ENCODE measurements around the gene JPT1. TPM values are rescaled to one million over a fixed set of nuclear protein-coding genes. Genes with fewer than 3 reads are reported as not detected.

Gene JPT1
- total RNA-seq, 1 experiment from 2014 or later: 265 TPM

DNA sequence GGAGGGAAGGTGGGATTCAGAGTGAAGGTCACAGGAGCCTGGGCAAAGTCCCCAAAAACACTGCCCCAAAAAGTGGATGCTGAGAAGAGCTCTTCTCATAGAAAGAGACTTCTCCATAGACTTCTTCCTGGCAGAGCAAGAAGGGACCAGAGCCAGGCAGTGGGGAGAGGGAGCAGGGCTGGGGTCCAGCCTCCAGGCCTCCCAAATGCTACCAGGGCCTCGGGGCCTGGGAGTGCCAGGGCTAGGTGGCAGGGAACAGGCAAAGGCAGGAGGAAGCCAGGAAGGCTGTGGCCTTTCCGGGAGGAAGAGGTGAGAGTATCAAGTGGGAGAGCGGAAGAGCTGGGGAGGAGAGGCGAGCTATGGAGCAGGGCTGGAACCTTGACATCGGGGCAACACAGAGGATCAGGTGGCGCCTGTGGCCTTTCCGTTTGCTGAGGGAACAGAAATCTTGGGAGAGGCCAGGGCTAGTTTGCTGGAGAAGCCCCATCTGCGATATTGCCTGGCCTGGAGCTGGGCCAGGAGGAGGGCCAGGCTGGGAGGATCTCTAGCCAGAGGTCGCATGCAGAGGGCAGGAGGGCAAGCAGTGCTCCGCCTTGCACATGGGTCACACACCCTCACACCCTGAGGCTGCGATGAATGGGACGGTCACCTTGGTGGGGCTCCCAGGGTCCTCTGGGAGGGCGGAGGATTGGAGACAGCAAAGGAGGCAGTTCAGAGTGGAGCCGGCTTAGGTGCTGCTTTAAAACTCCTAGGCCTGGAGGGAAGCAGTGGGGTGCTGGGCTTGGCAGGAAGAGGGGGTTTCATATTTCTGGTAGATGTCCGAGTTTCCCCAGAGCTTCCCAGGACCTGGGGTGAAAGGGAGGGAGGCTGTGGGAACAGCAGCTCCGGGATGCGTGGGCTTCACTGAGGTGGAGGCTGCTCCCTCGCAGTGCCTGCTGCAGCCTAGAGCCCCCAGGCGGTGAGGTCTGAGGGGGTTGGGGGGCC, 63.1 kb downstream of the JPT1 start:
- H4K5ac ChIP-seq (ENCODE audit: insufficient read length, low read depth, low read length): no peak overlapping the region
- H3K23ac ChIP-seq (ENCODE audit: insufficient read length, low read depth, low read length): no peak overlapping the region
- H2AFZ ChIP-seq (ENCODE audit: low read length): no peak overlapping the region
- no CpG with 5 or more reads among the region's 19 CpGs for WGBS (ENCODE audit: extremely low coverage, insufficient read length, low lambda C conversion rate)
- H4K20me1 ChIP-seq (ENCODE audit: control insufficient read depth, insufficient read depth, insufficient read length): no peaks in the 10 kb centered on the region
- peaks cover 7% of the 10 kb centered on the region; the same call in 1 of the 2 replicates for H3K4me1 ChIP-seq (ENCODE audit: insufficient read depth, low read length)
- no peaks in the 10 kb centered on the region; the same call in 1 of the 2 replicates for H3K79me2 ChIP-seq (ENCODE audit: insufficient read depth, low read length)
- H3K27ac ChIP-seq (ENCODE audit: insufficient read length, low read depth, low read length): no peak overlapping the region
- peaks cover 46 to 53% of the 10 kb centered on the region in 2 experiments for H3K4me1 Mint-ChIP-seq
- no peak overlapping the region for H2BK120ac ChIP-seq (ENCODE audit: low read depth, low read length, poor library complexity, severe bottlenecking)
- H3K27me3 Mint-ChIP-seq (ENCODE audit: low read depth): no peaks in the 10 kb centered on the region
- peak overlapping the region in 1 of 2 experiments; percentile 59; a peak in 2 of 5 replicates for H3K4me3 Mint-ChIP-seq
- H3T11ph ChIP-seq (ENCODE audit: low read length): no peak overlapping the region
- H3K23me2 ChIP-seq (ENCODE audit: insufficient read length, low read depth, low read length, poor library complexity, severe bottlenecking): peaks cover 7% of the 10 kb centered on the region
- no peaks in the 10 kb centered on the region for H3K9me3 Mint-ChIP-seq
- no peak overlapping the region for H2BK20ac ChIP-seq (ENCODE audit: low read depth, low read length, poor library complexity, severe bottlenecking)
- no peak overlapping the region for H2AK5ac ChIP-seq (ENCODE audit: insufficient read length, low read length)
- no peaks in the 10 kb centered on the region for H3K79me1 ChIP-seq (ENCODE audit: insufficient read depth, low read depth, low read length, poor library complexity, severe bottlenecking)
- H3K4ac ChIP-seq (ENCODE audit: low read depth, low read length): no peak overlapping the region
- no peak overlapping the region for H4K91ac ChIP-seq (ENCODE audit: insufficient read length, low read depth, low read length)
- H3K4me2 ChIP-seq (ENCODE audit: insufficient read depth, insufficient read length, low read length): no peak overlapping the region
- H3K9me3 ChIP-seq (ENCODE audit: control insufficient read depth, low read depth, low read length): no peaks in the 10 kb centered on the region
- no peak overlapping the region for H3K9ac ChIP-seq (ENCODE audit: extremely low read depth, insufficient read length, low read length)
- H2BK5ac ChIP-seq (ENCODE audit: insufficient read length, low read length): no peak overlapping the region
- peak; percentile 55 for DNase-seq
- no peak overlapping the region for H3K56ac ChIP-seq (ENCODE audit: insufficient read length, low read depth, low read length)
- no peak overlapping the region for H2BK15ac ChIP-seq (ENCODE audit: low read depth, low read length)
- TF ChIP-seq, protein P1, sequence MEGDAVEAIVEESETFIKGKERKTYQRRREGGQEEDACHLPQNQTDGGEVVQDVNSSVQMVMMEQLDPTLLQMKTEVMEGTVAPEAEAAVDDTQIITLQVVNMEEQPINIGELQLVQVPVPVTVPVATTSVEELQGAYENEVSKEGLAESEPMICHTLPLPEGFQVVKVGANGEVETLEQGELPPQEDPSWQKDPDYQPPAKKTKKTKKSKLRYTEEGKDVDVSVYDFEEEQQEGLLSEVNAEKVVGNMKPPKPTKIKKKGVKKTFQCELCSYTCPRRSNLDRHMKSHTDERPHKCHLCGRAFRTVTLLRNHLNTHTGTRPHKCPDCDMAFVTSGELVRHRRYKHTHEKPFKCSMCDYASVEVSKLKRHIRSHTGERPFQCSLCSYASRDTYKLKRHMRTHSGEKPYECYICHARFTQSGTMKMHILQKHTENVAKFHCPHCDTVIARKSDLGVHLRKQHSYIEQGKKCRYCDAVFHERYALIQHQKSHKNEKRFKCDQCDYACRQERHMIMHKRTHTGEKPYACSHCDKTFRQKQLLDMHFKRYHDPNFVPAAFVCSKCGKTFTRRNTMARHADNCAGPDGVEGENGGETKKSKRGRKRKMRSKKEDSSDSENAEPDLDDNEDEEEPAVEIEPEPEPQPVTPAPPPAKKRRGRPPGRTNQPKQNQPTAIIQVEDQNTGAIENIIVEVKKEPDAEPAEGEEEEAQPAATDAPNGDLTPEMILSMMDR (conservative IDR thresholded peaks at IDR 0.05): no peak
- peak overlapping the region; percentile 73; the same call in 1 of the 2 replicates for H3K14ac ChIP-seq (ENCODE audit: insufficient read depth, low read length)
- peaks cover 2 to 8% (median 4%) of the 10 kb centered on the region in 3 experiments; a peak in 6 of 7 replicates for H3K36me3 Mint-ChIP-seq (ENCODE audit: insufficient read depth in 1 of 3, low read depth in 3 of 3)
- H2BK12ac ChIP-seq (ENCODE audit: insufficient read length, low read depth, low read length): no peak overlapping the region
- no peak overlapping the region for H4K8ac ChIP-seq (replicated peaks; ENCODE audit: insufficient read length, low read depth, low read length)
- H3K18ac ChIP-seq (ENCODE audit: insufficient read length, low read depth, low read length): no peak overlapping the region
- H3K27ac Mint-ChIP-seq: peak overlapping the region; percentile 87 to 92 (median 90)
- no peaks in the 10 kb centered on the region for H3K27me3 ChIP-seq (ENCODE audit: insufficient read depth, low read length)

All from H9 (cell line).